ENCODE measurements around the gene POLR3B.

DNA sequence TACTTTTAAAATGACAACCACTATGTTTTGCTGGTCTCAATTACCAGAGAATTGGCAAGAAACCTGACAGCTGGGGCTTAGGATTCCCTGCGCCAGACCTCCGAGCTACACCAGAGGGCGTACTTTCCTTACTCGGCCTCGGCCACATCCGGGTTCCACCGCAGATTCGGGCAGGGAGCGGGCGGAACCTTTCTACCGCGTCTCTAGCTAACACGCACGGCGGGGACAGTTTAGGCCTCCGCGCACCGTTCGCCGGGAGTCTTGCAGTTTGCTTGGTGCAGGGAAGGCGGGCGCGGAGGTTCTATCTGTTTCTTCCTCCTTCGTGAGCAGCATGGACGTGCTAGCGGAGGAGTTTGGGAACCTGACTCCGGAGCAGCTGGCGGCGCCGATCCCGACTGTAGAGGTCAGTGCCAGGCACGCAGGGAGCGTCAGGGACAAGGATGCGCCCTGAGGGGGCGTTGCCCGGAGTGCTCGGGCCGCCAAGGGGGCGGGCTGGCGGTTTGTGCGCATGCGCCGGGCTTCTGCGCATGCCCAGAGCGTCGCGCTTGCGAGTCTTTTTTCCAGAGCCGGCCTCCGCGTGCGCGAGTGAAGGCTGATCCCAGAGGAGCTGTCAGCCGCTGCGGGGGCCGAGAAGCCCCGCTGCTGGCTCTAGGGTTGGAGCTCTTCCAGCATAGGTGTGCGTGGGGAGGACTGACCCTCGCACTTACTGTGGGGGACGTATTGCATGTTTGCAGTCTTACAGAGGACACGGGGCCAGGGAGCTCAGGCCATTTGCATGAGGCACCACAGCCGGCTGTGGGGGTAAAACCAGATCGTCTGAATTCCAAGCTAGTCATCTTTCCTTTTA lies at the start of gene POLR3B:
- TF ChIP-seq, protein P1, sequence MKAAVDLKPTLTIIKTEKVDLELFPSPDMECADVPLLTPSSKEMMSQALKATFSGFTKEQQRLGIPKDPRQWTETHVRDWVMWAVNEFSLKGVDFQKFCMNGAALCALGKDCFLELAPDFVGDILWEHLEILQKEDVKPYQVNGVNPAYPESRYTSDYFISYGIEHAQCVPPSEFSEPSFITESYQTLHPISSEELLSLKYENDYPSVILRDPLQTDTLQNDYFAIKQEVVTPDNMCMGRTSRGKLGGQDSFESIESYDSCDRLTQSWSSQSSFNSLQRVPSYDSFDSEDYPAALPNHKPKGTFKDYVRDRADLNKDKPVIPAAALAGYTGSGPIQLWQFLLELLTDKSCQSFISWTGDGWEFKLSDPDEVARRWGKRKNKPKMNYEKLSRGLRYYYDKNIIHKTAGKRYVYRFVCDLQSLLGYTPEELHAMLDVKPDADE (IDR thresholded peaks at IDR 0.05): peak; percentile 52; the same call in 1 of the 2 replicates
- TF ChIP-seq JUNB (IDR thresholded peaks at IDR 0.05; ENCODE audit: unreplicated experiment) (no peak), EZH2phosphoT487 (IDR thresholded peaks at IDR 0.05; ENCODE audit: unreplicated experiment) (no peak), CREB1 (CRISPR knock-in tag; IDR thresholded peaks at IDR 0.05; ENCODE audit: low read depth) (peak; percentile 45; the same call in 1 of the 2 replicates), EZH2 (IDR thresholded peaks at IDR 0.05; ENCODE audit: low read depth, unreplicated experiment) (no peak), POLR2AphosphoS5 (IDR thresholded peaks at IDR 0.05; ENCODE audit: low read depth) (peak; percentile 90), ZNF114 (CRISPR knock-in tag; IDR thresholded peaks at IDR 0.05) (no peak), ZNF331 (CRISPR knock-in tag; IDR thresholded peaks at IDR 0.05; ENCODE audit: low read depth) (no peak), STAT1 (IDR thresholded peaks at IDR 0.05; ENCODE audit: unreplicated experiment) (no peak), NANOG (IDR thresholded peaks at IDR 0.05; ENCODE audit: borderline replicate concordance) (no peak)
- TF ChIP-seq, protein P2, sequence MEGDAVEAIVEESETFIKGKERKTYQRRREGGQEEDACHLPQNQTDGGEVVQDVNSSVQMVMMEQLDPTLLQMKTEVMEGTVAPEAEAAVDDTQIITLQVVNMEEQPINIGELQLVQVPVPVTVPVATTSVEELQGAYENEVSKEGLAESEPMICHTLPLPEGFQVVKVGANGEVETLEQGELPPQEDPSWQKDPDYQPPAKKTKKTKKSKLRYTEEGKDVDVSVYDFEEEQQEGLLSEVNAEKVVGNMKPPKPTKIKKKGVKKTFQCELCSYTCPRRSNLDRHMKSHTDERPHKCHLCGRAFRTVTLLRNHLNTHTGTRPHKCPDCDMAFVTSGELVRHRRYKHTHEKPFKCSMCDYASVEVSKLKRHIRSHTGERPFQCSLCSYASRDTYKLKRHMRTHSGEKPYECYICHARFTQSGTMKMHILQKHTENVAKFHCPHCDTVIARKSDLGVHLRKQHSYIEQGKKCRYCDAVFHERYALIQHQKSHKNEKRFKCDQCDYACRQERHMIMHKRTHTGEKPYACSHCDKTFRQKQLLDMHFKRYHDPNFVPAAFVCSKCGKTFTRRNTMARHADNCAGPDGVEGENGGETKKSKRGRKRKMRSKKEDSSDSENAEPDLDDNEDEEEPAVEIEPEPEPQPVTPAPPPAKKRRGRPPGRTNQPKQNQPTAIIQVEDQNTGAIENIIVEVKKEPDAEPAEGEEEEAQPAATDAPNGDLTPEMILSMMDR (conservative IDR thresholded peaks at IDR 0.05; ENCODE audit: low read depth in 2 of 2): peak; percentile 72 to 91
- TF ChIP-seq, protein P3, sequence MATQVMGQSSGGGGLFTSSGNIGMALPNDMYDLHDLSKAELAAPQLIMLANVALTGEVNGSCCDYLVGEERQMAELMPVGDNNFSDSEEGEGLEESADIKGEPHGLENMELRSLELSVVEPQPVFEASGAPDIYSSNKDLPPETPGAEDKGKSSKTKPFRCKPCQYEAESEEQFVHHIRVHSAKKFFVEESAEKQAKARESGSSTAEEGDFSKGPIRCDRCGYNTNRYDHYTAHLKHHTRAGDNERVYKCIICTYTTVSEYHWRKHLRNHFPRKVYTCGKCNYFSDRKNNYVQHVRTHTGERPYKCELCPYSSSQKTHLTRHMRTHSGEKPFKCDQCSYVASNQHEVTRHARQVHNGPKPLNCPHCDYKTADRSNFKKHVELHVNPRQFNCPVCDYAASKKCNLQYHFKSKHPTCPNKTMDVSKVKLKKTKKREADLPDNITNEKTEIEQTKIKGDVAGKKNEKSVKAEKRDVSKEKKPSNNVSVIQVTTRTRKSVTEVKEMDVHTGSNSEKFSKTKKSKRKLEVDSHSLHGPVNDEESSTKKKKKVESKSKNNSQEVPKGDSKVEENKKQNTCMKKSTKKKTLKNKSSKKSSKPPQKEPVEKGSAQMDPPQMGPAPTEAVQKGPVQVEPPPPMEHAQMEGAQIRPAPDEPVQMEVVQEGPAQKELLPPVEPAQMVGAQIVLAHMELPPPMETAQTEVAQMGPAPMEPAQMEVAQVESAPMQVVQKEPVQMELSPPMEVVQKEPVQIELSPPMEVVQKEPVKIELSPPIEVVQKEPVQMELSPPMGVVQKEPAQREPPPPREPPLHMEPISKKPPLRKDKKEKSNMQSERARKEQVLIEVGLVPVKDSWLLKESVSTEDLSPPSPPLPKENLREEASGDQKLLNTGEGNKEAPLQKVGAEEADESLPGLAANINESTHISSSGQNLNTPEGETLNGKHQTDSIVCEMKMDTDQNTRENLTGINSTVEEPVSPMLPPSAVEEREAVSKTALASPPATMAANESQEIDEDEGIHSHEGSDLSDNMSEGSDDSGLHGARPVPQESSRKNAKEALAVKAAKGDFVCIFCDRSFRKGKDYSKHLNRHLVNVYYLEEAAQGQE (IDR thresholded peaks at IDR 0.05; ENCODE audit: unreplicated experiment): no peak

Measured in GM23338 (cell line).